Astrocyte of the spinal cord (primary cell): ENCODE results near the gene TMEM260.

ENCODE experiments used
- DNase-seq: peaks from one replicate; pipeline ENCODE4 v3.0.0; 2011; ENCODE audit warnings: low read depth, low spot score
- H3K4me3 ChIP-seq: 2 replicates; pipeline ENCODE4 v1.5.1; 2011; ENCODE audit warnings: low read depth, mild to moderate bottlenecking, low read length, moderate library complexity
- in situ Hi-C: cut with HindIII; loops from 2 replicates; pipeline ENCODE4 v1.10.0; 2017; ENCODE audit warnings: low sequenced_read_pairs
- TF ChIP-seq, protein P1 (sequence below): IDR thresholded peaks from 2 replicates; pipeline ENCODE4 v1.5.1; 2012; ENCODE audit warnings: low read depth, mild to moderate bottlenecking, low read length, inconsistent platforms

TMEM260 gene

DNA sequence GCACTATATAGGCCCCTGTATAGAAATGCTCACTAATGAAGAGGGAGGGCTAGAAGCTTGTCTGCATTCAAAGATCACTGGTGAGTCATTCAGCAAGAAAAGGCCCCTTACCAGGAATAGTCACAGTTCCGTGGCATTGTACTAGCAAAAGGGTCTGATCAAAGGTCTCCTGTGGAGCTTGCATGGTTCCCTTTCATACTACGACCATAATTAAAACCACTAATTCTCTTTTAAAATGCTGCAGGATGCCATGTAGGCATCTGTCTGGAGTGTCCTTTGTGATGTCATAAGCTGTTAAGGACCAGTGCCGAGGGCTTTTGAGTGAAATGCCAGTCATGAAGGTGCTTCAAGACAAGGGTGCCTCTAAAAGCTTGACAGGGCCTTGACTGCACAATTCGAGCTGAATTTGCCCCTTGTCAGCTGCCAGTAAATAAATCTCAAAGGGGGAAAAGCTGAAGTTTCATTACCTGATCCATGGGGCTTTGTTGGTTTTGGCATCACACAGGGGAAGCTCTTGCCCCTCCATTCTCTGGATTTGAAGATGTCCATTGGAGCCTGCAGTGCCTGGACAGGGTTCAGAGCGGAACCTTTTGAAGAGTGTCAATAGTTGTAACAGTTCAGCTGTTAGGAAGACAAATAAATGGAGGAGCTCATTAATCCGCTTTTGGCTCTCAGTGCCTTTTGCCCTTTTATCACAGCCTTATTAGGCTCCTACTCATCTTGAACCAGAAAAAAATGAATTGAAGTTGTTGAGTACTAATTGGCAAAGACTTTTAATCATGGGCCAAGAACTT, 69.1 kb downstream of the TMEM260 start:
- DNase-seq, result no peak
- no peak overlapping the region for H3K4me3 ChIP-seq
- in situ Hi-C loops, result no loop called here
- TF ChIP-seq, protein P1, sequence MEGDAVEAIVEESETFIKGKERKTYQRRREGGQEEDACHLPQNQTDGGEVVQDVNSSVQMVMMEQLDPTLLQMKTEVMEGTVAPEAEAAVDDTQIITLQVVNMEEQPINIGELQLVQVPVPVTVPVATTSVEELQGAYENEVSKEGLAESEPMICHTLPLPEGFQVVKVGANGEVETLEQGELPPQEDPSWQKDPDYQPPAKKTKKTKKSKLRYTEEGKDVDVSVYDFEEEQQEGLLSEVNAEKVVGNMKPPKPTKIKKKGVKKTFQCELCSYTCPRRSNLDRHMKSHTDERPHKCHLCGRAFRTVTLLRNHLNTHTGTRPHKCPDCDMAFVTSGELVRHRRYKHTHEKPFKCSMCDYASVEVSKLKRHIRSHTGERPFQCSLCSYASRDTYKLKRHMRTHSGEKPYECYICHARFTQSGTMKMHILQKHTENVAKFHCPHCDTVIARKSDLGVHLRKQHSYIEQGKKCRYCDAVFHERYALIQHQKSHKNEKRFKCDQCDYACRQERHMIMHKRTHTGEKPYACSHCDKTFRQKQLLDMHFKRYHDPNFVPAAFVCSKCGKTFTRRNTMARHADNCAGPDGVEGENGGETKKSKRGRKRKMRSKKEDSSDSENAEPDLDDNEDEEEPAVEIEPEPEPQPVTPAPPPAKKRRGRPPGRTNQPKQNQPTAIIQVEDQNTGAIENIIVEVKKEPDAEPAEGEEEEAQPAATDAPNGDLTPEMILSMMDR, result no peak

DNA sequence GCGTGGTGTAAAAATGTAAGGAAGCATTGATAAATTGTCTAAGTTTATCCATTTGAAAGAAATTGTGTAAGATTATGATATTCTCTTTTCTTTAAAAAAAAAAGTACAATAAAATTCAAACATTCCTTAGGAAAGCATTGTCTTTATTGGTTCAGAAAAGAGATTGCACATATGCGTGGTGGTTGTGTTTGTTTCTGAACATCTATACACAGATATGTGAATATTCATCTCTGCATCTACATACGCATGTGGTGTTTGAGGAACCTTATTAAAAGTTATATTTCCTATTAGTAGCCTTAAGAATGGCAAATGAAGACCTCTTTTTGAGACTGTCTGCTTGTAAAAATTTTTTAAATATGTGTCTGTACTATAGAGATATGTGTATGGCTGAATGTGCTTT, 69.8 kb downstream of the TMEM260 start:
- H3K4me3 ChIP-seq, result no peak overlapping the region
- in situ Hi-C loops, result no loop called here
- DNase-seq, result no peak
- TF ChIP-seq, protein P1, result no peak

DNA sequence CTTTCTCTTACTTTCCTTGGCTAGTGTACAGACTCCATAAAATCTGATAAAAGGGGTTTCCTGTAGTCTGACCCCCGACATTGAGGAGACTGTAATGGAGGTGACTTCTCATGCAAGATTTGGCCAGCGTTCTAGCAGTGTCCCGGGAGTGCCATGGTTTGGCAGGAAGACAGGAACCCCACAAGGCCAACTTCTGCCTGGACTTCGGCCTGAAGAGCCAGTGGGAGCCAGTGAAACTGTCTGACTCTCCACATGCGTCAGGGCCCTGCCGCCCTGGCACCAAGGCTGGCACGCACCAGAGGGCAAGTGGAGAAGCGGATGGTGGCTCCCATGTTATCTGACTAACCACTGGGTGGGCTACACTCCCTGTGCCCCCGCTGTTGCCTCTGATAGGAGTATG, 70.5 kb downstream of the TMEM260 start:
- in situ Hi-C loops, result no loop called here
- TF ChIP-seq, protein P1, result no peak
- no peak for DNase-seq
- H3K4me3 ChIP-seq, result no peak overlapping the region

DNA sequence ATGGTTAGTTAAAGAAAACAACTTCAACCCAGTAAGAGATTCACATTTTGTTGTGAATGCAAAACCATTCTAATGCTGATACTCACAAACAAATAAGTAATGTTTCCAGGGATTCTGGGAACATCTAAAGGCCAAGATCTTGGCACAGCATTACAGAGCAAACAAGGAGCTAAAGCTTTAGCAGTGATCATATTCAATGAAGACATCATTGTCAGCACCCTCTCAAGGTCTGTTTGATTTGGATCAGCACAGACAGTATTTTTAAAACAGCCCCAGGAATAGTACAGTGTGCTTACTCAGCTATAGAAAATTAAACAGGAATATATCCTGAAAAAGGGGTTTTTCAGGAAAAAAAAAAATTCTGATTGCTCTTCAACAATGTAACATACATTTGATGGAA, 71.4 kb downstream of the TMEM260 start:
- H3K4me3 ChIP-seq, result no peak overlapping the region
- in situ Hi-C loops, result no loop called here
- TF ChIP-seq, protein P1, result no peak
- DNase-seq, result no peak

DNA sequence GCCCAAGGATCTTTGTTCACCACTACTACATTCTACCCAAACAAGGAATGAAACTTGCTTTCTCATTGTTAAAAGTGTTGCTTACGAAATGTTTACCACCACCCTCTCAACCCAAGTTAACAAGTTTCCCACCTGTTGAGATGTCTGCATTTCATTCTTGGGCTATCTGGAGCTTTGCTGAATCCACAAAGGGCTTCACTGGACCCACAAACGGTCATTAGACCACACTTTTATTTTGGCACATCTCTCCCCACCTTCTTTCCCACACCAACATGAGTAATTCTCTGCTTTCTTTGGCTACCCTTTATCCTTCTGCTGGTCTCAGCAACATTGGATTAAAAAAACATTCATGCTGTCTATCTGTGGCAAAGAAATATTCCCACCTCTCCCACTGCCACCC, 78.0 kb downstream of the TMEM260 start:
- in situ Hi-C loops, result no loop called here
- H3K4me3 ChIP-seq, result no peak overlapping the region
- no peak for DNase-seq
- TF ChIP-seq, protein P1, result no peak

DNA sequence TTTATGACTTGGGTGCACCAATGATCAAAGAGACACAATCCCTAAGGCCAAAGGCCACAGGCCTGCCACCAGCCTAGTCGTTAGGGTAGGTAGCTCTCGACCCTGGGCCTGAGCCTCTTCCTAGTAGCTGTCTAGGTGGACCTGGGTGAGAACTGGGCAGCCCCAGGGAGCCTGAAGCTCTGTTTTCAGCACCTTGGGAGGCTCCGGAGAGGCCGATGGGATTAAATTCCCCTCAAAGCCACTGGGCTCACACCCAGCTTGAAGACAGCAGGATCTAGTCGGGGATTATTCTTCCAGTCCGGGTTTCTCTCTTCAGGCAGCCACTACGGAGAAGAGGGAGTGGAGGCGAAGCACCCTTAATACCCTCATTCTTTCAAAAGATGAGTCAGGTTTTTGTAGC, 79.8 kb downstream of the TMEM260 start:
- TF ChIP-seq, protein P1, result no peak
- H3K4me3 ChIP-seq, result no peak overlapping the region
- DNase-seq, result no peak
- in situ Hi-C loops, result no loop called here
